SKM-1 (cell line): ENCODE data around the gene NUCB2.
"Not testable (repeated sequence)": the region's sequence is repeated elsewhere in the genome, so short reads cannot be mapped to it uniquely, and the experiment has no call there.

Experiments
- DNase-seq: peaks from one replicate; lab custom pipeline; 2025; ENCODE audit not compliant: unreplicated experiment; lab: John Stamatoyannopoulos, UW

Gene NUCB2

DNA sequence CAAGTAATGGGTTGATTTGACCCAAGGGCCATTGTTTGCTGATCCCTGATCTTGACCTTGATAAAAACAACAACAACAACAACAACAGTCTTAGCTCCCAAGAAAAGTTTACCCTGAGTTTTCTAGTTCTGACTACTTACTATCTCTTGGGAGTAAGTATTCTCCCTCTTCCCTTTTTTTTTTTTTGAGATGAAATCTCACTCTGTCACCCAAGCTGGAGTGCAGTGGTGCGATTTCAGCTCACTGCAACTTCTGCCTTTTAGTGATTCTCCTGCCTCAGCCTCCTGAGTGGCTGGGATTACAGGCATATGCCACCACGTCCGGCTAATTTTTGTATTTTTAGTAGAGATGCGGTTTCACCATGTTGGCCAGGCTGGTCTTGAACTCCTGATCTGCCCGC is 8.0 kb upstream of the NUCB2 start:
- DNase-seq, result not testable (repeated sequence)

DNA sequence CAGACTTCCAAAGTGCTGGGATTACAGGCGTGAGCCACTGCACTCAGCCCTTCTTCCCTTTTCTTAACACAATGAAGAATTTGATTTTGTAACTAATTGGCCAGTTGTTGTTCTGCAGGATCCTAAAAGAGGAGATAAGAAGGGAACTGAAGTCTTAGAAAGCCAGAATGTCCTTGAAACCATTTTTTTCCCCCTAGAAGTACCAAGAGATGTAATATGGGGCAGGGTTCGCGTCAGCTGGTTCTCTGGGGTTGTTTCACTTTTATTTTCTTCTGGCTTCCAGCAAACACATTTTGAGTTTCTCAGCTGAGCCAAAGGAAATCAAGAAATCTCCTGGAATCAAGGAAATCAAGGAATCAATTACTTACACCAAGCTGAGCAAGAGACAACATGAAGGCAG is 7.6 kb upstream of the NUCB2 start:
- DNase-seq, result no peak

- no peak for DNase-seq
Observed at GRCh38 chr11:17272801-17273200, 3.7 kb upstream of the NUCB2 start.

DNA sequence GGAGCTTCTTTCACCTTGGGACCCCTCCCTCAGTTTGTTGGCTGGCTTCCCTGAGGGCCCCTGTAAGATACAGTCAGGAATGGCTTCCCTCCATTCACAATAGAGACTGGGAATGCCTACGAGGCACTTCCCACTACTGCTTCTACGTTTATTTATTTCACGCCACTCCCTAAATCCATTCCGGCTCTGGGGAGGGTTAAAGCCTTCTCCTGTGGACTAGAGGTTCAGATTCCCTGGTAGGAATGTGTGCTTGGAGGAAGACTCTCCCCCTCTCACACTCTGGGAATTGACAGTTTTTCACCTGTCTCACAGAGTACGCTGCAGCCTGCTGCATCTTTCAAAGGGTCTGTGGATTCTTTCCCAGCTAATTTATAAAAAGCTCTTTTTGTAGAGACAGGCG is 3.3 kb upstream of the NUCB2 start:
- DNase-seq, result no peak

DNA sequence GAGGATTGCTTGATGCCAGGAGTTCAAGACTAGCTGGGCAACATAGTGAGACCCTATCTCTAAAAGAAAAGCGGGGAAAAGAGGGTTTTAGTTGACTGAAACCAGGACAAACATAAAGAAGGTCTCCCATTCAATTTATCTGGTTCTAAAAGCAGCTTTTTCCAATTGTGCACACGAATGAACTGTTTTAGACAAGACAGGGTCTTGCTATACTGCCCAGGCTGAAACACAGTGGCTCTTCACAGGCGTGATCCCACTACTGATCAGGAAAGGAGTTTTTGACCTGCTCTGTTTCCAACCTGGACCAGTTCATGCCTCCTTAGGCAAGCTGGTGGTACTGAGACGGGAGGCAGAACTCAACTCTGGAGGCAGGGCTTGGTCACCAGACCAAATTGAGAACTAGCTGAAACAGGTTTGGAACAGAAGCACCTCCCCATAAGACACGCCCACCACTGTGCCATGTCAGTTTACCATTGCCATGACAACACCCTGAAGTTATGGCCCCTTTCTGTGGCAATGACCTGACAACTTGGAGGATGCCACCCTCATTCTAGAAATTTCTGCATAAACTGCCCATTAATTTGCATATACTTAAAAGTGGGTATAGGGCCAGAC is 2.8 kb upstream of the NUCB2 start:
- DNase-seq, result no peak

GRCh38 chr11:17275400-17276235 is 921 bp upstream of the NUCB2 start:
- DNase-seq, result peak; percentile 36

DNA sequence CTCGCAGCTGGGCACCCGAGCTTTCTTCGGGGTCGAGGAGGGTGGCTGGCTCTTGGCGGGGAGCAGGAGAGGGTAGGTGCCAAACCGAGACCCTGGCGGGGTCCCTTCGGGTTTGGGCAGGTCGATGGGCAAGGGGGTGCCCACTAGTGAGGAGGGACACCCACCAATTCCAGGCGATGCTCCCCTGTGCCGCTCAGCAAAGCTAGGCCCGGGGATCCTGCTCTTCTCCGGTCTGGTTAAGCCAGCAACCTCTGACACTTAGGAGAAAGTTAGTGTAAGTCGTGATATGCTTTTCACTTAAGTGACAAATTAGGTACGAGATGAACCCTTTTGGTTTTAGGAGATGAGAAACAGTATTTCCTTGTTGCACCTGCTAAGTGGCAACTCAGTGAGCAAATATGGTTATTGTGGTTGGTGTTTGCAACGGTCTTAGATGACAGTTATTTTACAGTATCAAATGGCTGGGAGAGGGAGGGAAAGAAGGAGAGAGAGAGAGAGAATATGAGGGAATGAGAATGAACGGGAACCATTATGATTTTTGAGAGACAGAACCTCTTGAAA is 565 bp downstream of the NUCB2 start:
- no peak for DNase-seq

GRCh38 chr11:17280494-17281127 is 4.1 kb downstream of the NUCB2 start:
- DNase-seq, result no peak

DNA sequence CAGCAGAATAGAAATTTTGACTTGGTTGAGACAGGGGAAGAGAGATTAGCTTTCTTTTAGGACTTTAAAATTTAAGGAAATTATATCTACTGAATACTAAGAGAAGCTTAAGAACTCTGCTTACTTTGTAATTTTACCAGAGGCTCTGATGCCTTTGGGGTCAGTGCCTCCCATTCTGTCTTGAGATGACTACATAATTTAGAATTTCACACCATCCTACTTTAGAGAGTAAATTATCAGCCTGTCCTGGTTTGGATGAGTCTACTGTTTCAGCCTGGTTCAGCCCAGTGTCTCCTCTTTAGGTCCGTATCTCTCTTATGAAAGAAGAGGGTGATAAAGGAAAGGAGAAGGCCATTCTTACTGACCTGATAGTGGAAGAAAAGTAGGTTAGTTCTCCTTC is 9.8 kb downstream of the NUCB2 start:
- DNase-seq, result no peak

- no peak for DNase-seq
Observed at GRCh38 chr11:17287058-17287457, 10.5 kb downstream of the NUCB2 start.

- DNase-seq, result no peak
Observed at GRCh38 chr11:17291710-17292109, 15.2 kb downstream of the NUCB2 start.

GRCh38 chr11:17293311-17293710 is 16.8 kb downstream of the NUCB2 start:
- no peak for DNase-seq

DNA sequence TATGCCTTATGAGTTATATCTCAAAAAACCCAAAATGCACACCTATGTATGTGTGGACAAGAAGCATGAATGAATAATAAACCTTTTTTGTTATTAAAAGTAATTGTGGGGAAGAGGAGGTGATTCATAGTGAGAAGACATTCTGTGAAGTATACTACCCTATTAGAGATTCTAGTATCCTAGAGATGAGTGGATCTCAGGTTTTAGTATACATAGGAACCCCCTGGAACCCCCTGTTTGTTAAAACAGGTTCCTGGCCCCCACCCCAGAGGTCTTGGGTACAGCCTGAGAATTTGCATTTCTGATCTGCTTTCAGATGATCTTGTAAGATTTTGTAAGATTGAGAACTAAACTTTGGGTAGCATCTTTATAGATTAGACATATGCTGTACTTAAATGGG is 17.5 kb downstream of the NUCB2 start:
- DNase-seq, result no peak

GRCh38 chr11:17296852-17297559 is 20.5 kb downstream of the NUCB2 start:
- no peak for DNase-seq

GRCh38 chr11:17298302-17298701 is 21.8 kb downstream of the NUCB2 start:
- DNase-seq, result no peak

GRCh38 chr11:17300372-17300771 is 23.8 kb downstream of the NUCB2 start:
- DNase-seq, result no peak

DNA sequence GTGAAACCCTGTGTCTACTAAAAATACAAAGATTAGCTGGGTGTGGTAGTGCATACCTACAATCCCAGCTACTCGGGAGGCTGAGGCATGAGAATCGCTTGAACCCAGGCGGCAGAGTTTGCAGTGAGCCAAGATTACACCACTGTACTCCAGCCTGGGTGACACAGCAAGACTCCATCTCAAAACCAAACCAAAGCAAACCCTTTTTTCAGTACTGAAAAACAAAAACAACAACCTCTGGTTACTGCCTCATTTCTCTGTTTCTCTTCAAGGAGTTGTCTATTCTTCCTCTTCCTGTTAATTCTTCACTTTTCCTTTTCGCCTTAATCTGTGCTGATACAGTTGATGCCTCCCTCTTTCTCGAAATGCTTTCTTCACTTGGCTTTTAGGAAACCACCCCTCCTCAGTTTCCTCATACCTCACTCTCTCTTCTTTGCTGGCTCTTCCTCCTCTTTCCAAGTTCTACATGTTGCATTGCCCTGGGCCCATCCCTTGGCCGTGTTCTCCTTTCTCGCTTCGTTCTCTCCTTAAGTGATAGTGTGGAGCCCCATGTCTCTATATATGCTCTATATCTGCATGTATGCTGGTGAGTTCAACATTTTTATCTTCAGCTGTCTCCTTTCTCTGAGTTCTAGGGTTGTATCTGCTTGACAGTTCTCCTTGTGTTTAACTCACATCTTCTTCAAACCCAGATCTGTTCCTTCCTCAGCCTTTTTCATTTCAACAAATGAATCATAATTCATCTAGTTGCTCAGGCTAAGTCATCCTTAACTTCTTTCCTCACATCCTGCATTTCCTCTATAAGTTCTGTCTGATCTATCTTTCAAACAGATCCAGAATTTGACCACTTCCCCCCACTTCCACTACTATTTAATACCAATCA is 37.1 kb downstream of the NUCB2 start:
- DNase-seq, result no peak

DNA sequence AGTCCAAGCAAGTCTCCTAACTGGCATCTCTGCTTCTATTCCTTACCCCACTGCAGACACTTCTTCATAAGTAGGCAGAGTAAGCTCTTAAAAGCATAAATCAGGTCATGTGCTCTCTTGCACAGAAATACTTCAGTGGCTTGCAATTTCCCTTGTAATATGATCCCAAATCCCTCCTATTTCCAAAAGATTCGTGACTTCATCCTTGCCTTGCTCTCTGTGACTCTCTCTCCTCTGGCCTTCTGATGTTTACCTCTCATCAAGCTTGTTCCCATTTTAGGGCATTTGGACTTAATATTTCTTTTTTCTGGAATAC is 37.7 kb downstream of the NUCB2 start:
- DNase-seq, result no peak

DNA sequence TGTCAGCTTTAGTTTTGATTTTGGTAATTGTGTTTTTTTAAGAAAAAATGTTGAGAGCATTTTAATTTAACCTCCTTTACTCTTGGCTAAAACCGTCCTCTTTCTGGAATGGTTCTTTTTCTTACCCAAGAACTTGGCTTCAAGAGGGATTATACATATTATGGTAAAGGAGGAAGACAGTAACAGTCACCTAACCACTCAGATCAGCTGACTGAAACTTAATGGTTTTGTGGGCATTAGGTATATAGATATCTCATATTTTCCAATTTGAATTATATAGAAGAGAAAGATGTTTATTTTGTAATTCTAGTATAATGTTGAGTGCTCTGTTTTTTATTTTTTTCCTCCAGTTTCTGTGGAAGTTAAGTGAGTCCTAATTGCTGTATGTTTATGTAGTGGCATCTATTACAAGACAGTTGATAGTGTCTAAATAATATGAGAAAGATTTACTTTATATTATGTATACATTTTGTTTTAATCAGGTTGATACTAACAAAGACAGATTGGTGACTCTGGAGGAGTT is 38.4 kb downstream of the NUCB2 start:
- no peak for DNase-seq

- no peak for DNase-seq
Observed at GRCh38 chr11:17328871-17329494, 52.4 kb downstream of the NUCB2 start.
